ENCODE results near the gene LPP. TPM values are rescaled to one million over a fixed set of nuclear protein-coding genes. Genes with fewer than 3 reads are reported as not detected.

Gene LPP
- total and polyA plus RNA-seq, 9 of the 15 experiments (the other 6 are each of a cell fraction or from before 2014, with no cell fraction given) = 0.07 to 0.18 TPM; not detected in 7

GRCh38 chr3:188286087-188286513 is 132.1 kb downstream of the LPP start (continued):
- TF ChIP-seq ZNF318 (IDR thresholded peaks at IDR 0.05; ENCODE audit: borderline replicate concordance in 1 of 2, low read depth in 1 of 2) (no peak), TCF7 (IDR thresholded peaks at IDR 0.05; ENCODE audit: borderline replicate concordance) (no peak), MBD1 (CRISPR knock-in tag; IDR thresholded peaks at IDR 0.05) (no peak), ZFP36 (IDR thresholded peaks at IDR 0.05; ENCODE audit: low read depth, low read length, partially characterized antibody) (no peak), CHD7 (IDR thresholded peaks at IDR 0.05; ENCODE audit: low read depth, low read length) (no peak)

All from K562 (cell line).